ENCODE results near the gene SERP2. TPM values are rescaled to one million over a fixed set of nuclear protein-coding genes. Genes with fewer than 3 reads are reported as not detected.

SERP2 gene
- total and polyA plus RNA-seq, 2 of the 8 experiments (the other 6 are each of a cell fraction or from before 2014, with no cell fraction given) = 2.0 to 2.3 TPM

DNA sequence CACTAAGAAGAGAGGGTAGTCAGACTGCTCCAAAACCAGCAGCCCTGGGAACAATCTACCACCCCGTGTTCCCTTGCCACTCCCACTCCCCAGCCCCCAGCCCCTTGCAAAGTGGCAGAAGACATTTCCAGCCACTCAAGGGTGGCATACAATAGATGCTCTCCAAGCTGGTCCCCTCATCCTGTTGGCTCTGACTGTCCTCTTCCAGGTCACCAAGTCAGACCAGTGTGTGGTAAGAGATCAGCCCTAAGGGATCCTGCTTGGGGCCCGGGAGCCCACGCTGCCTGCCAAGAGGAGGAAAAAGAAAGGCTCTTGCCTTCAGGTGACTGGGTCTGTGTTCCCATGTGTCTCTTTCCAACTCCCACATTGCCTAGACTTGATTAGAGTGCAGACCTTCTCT is 25.0 kb downstream of the SERP2 start (continued):
- TF ChIP-seq, protein P1, sequence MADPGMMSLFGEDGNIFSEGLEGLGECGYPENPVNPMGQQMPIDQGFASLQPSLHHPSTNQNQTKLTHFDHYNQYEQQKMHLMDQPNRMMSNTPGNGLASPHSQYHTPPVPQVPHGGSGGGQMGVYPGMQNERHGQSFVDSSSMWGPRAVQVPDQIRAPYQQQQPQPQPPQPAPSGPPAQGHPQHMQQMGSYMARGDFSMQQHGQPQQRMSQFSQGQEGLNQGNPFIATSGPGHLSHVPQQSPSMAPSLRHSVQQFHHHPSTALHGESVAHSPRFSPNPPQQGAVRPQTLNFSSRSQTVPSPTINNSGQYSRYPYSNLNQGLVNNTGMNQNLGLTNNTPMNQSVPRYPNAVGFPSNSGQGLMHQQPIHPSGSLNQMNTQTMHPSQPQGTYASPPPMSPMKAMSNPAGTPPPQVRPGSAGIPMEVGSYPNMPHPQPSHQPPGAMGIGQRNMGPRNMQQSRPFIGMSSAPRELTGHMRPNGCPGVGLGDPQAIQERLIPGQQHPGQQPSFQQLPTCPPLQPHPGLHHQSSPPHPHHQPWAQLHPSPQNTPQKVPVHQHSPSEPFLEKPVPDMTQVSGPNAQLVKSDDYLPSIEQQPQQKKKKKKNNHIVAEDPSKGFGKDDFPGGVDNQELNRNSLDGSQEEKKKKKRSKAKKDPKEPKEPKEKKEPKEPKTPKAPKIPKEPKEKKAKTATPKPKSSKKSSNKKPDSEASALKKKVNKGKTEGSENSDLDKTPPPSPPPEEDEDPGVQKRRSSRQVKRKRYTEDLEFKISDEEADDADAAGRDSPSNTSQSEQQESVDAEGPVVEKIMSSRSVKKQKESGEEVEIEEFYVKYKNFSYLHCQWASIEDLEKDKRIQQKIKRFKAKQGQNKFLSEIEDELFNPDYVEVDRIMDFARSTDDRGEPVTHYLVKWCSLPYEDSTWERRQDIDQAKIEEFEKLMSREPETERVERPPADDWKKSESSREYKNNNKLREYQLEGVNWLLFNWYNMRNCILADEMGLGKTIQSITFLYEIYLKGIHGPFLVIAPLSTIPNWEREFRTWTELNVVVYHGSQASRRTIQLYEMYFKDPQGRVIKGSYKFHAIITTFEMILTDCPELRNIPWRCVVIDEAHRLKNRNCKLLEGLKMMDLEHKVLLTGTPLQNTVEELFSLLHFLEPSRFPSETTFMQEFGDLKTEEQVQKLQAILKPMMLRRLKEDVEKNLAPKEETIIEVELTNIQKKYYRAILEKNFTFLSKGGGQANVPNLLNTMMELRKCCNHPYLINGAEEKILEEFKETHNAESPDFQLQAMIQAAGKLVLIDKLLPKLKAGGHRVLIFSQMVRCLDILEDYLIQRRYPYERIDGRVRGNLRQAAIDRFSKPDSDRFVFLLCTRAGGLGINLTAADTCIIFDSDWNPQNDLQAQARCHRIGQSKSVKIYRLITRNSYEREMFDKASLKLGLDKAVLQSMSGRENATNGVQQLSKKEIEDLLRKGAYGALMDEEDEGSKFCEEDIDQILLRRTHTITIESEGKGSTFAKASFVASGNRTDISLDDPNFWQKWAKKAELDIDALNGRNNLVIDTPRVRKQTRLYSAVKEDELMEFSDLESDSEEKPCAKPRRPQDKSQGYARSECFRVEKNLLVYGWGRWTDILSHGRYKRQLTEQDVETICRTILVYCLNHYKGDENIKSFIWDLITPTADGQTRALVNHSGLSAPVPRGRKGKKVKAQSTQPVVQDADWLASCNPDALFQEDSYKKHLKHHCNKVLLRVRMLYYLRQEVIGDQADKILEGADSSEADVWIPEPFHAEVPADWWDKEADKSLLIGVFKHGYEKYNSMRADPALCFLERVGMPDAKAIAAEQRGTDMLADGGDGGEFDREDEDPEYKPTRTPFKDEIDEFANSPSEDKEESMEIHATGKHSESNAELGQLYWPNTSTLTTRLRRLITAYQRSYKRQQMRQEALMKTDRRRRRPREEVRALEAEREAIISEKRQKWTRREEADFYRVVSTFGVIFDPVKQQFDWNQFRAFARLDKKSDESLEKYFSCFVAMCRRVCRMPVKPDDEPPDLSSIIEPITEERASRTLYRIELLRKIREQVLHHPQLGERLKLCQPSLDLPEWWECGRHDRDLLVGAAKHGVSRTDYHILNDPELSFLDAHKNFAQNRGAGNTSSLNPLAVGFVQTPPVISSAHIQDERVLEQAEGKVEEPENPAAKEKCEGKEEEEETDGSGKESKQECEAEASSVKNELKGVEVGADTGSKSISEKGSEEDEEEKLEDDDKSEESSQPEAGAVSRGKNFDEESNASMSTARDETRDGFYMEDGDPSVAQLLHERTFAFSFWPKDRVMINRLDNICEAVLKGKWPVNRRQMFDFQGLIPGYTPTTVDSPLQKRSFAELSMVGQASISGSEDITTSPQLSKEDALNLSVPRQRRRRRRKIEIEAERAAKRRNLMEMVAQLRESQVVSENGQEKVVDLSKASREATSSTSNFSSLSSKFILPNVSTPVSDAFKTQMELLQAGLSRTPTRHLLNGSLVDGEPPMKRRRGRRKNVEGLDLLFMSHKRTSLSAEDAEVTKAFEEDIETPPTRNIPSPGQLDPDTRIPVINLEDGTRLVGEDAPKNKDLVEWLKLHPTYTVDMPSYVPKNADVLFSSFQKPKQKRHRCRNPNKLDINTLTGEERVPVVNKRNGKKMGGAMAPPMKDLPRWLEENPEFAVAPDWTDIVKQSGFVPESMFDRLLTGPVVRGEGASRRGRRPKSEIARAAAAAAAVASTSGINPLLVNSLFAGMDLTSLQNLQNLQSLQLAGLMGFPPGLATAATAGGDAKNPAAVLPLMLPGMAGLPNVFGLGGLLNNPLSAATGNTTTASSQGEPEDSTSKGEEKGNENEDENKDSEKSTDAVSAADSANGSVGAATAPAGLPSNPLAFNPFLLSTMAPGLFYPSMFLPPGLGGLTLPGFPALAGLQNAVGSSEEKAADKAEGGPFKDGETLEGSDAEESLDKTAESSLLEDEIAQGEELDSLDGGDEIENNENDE (IDR thresholded peaks at IDR 0.05; ENCODE audit: insufficient replicate concordance, low read length) = no peak
- no peak for TF ChIP-seq TEAD4 (IDR thresholded peaks at IDR 0.05; ENCODE audit: low read depth, low read length)
- no peak for TF ChIP-seq TAF7 (optimal IDR thresholded peaks at IDR 0.05; ENCODE audit: borderline replicate concordance, low read depth, low read length)
- TF ChIP-seq CHD1 (IDR thresholded peaks at IDR 0.05; ENCODE audit: low read depth, low read length) = no peak
